Thyroid gland (tissue), 4 donors: ENCODE data around the gene ROM1. TPM values are rescaled to one million over a fixed set of nuclear protein-coding genes. Genes with fewer than 3 reads are reported as not detected.

Source experiments
- DNase-seq, 2 donors: peaks; one replicate each; pipeline ENCODE4 v3.0.0-alpha.2; 2019
- H3K27ac ChIP-seq, 3 donors: fragments of 200-600 bp; sonication (generic); 1 replicate in 2 of 3; 2 replicates in 1 of 3; pipeline ENCODE4 v1.5.1; 2016 to 2019; ENCODE audit warnings: mild to moderate bottlenecking in 1 of 3, moderate library complexity in 1 of 3
- H3K27me3 ChIP-seq: fragments of 200-600 bp; sonication (generic); one replicate; pipeline ENCODE4 v1.5.1; 2019
- H3K36me3 ChIP-seq, 2 donors: fragments of 200-600 bp; sonication (generic); one replicate each; pipeline ENCODE4 v1.5.1; 2016 to 2019
- H3K4me1 ChIP-seq, 2 donors: fragments of 200-600 bp; sonication (generic); one replicate each; pipeline ENCODE4 v1.5.1; 2017 to 2019
- H3K4me3 ChIP-seq, 3 donors: fragments of 200-600 bp; sonication (generic); replicated peaks in 1 of 3; 1 replicate in 2 of 3; 2 replicates in 1 of 3; pipeline ENCODE4 v1.5.1; 2016; ENCODE audit warnings: mild to moderate bottlenecking in 1 of 3
- H3K9me3 ChIP-seq: fragments of 200-600 bp; sonication (generic); one replicate; pipeline ENCODE4 v1.5.1; 2017
- CTCF ChIP-seq, 6 experiments: fragments of 200-600 bp in 3 of 6; fragments of 450-650 bp in 3 of 6; sonication (generic) in 3 of 6; IDR thresholded peaks; one replicate each; pipeline ENCODE4 v1.5.1; 2016 to 2019; ENCODE audit warnings: antibody characterized with exemption in 6 of 6, mild to moderate bottlenecking in 2 of 6, inconsistent platforms in 1 of 6, moderate library complexity in 1 of 6
- POLR2A ChIP-seq, 2 donors: fragments of 450-650 bp; IDR thresholded peaks; one replicate each; pipeline ENCODE4 v1.6.1; 2017; ENCODE audit warnings: antibody characterized with exemption in 2 of 2, mild to moderate bottlenecking in 2 of 2, moderate library complexity in 1 of 2
- WGBS, 2 donors: methylation state at CpG; one replicate each; pipeline ENCODE4 v1.1.5; 2017; 5-methylcytosine and 5-hydroxymethylcytosine counted together
- intact Hi-C: fragments of 100-400 bp; cut with DNase I; formaldehyde crosslinking; loops from one replicate; pipeline ENCODE4 v1.15.1; 2023
- microRNA-seq: library from miRNA; unstranded; fragments of <30 nt; microRNA quantifications from one replicate; pipeline ENCODE4, GENCODE V29; 2016
- small RNA-seq: library from RNA; depleted of rRNA; stranded (forward); fragments of <200 nt; gene quantifications from one replicate; pipeline ENCODE3, GENCODE V24; 2016
- total RNA-seq, 4 donors: library from RNA; depleted of rRNA; stranded (reverse); fragments of >200 nt; gene quantifications; one replicate each; pipeline ENCODE4 v1.2.3, GENCODE V29; 2016

Gene ROM1
- total RNA-seq, 4 donors from 2014 or later: 2.5 to 7.0 (median 5.2) TPM

DNA sequence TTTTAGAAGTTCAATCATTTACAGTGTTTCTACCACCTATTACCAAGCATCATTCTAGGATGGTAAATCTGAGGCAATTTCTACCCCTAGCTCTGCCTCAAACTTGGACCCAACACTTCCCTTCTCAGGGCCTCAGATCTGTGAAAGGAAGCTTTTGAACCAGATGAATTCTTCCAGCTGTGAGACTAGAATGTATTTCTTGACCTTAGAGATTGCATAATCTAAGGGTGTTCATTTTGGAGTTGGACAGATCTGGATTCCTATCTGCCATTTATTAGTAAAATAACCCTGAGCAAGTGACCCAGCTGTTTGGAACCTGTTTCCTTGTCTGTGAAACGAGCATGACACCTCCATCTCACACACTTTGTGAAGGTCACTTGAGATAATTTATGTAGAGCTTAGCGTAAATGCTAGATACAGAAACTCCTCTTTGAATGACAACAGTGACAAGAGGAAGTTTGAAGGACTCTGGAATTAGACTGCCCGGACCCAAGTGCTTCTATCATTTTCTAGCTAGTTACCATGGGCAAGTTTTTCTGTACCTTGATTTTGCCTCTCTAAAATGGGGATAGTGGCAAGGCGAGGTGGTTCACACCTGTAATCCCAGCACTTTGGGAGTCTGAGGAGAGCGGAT lies 43.9 kb downstream of the ROM1 start:
- intact Hi-C loops: no loop called here
- Histone ChIP-seq H3K36me3 (no peaks in the 10 kb centered on the region), H3K27me3 (no peaks in the 10 kb centered on the region), H3K4me1 (peaks cover 6% of the 10 kb centered on the region in 2 donors), H3K4me3 (no peak overlapping the region), H3K27ac (no peak overlapping the region), H3K9me3 (no peaks in the 10 kb centered on the region)
- WGBS, 2 donors: 52 to 65% methylated on average over 5 of the region's 5 CpGs
- TF ChIP-seq CTCF (IDR thresholded peaks at IDR 0.05): no peak
- no peak for TF ChIP-seq POLR2A (IDR thresholded peaks at IDR 0.05)
- DNase-seq: no peak

GRCh38 chr11:62664405-62665074 lies 51.5 kb downstream of the ROM1 start:
- no peaks in the 10 kb centered on the region for H3K27me3 ChIP-seq
- peak overlapping the region; percentile 63 to 79 (median 77) for H3K27ac ChIP-seq
- DNase-seq: peak; percentile 61 to 64
- peak overlapping the region; percentile 63 to 93 (median 82) for H3K4me3 ChIP-seq
- H3K4me1 ChIP-seq: peaks cover 10 to 16% of the 10 kb centered on the region in 2 donors
- no peaks in the 10 kb centered on the region for H3K36me3 ChIP-seq
- WGBS, 2 donors: 3 to 7% methylated on average over 14 to 27 of the region's 36 CpGs
- H3K9me3 ChIP-seq: no peaks in the 10 kb centered on the region
- intact Hi-C loops: no loop called here
- TF ChIP-seq CTCF (IDR thresholded peaks at IDR 0.05) (no peak), POLR2A (IDR thresholded peaks at IDR 0.05) (no peak)

Small RNAs within 50 kb of the gene (microRNA-seq; reads per million reads assigned to microRNA genes)
- gene MIR6747: not detected

Small RNAs within 50 kb of the gene (small RNA-seq; reads per million reads assigned to genes)
- gene AP001458.1: not detected
- gene MIR6747: not detected

Other genes with a start within 250 kb of the ROM1 start
- gene SCGB1A1, start 194.2 kb upstream of the ROM1 start, total RNA-seq: not detected
- 100 to 1,000 TPM; 227 to 400 (median 288) TPM for gene AHNAK, start 66.5 kb upstream of the ROM1 start, total RNA-seq
- gene EEF1G, start 39.4 kb upstream of the ROM1 start, total RNA-seq: 1,000 to 10,000 TPM; 1,334 to 1,814 (median 1,607) TPM
- 10 to 100 TPM; 13.7 to 20.0 (median 16.1) TPM for gene TUT1, start 21.7 kb upstream of the ROM1 start, total RNA-seq
- gene MTA2, start 11.4 kb upstream of the ROM1 start, total RNA-seq: 10 to 100 TPM; 65.3 to 76.7 (median 70.7) TPM
- gene EML3, start 482 bp upstream of the ROM1 start, total RNA-seq: 10 to 100 TPM; 28.3 to 58.0 (median 46.6) TPM
- 10 to 100 TPM; 23.0 to 33.4 (median 25.1) TPM for gene B3GAT3, start 8.7 kb downstream of the ROM1 start, total RNA-seq
- 100 to 1,000 TPM; 158 to 297 (median 201) TPM for gene GANAB, start 33.4 kb downstream of the ROM1 start, total RNA-seq
- gene INTS5, start 40.0 kb downstream of the ROM1 start, total RNA-seq: 10 to 100 TPM; 14.8 to 26.5 (median 23.5) TPM
- 10 to 100 TPM; 24.1 to 34.5 (median 29.6) TPM for gene C11orf98, start 52.0 kb downstream of the ROM1 start, total RNA-seq
- gene CSKMT, start 52.1 kb downstream of the ROM1 start, total RNA-seq: 10 to 100 TPM in 1 of 4 donors, 1 to 10 TPM in 2, under 1 TPM in 1; 0.83 to 13.5 (median 5.7) TPM
- gene UQCC3, start 58.4 kb downstream of the ROM1 start, total RNA-seq: 10 to 100 TPM in 2 of 4 donors, 1 to 10 TPM in 2; 5.7 to 10.6 (median 8.1) TPM
- 10 to 100 TPM in 2 of 4 donors, 1 to 10 TPM in 2; 5.8 to 15.5 (median 9.3) TPM for gene LBHD1, start 59.0 kb downstream of the ROM1 start, total RNA-seq
- 100 to 1,000 TPM; 120 to 184 (median 149) TPM for gene UBXN1, start 65.8 kb downstream of the ROM1 start, total RNA-seq
- gene LRRN4CL, start 76.3 kb downstream of the ROM1 start, total RNA-seq: 10 to 100 TPM in 2 of 4 donors, 1 to 10 TPM in 2; 2.5 to 18.3 (median 9.0) TPM
- gene BSCL2, start 94.2 kb downstream of the ROM1 start, total RNA-seq: 100 to 1,000 TPM in 2 of 4 donors, 10 to 100 TPM in 2; 54.9 to 153 (median 89.4) TPM
- not detected for gene GNG3, start 94.4 kb downstream of the ROM1 start, total RNA-seq
- gene HNRNPUL2, start 114.2 kb downstream of the ROM1 start, total RNA-seq: 10 to 100 TPM; 16.4 to 30.8 (median 21.5) TPM
- gene TTC9C, start 115.2 kb downstream of the ROM1 start, total RNA-seq: 10 to 100 TPM; 21.3 to 29.3 (median 25.4) TPM
- gene ZBTB3, start 140.9 kb downstream of the ROM1 start, total RNA-seq: 10 to 100 TPM; 10.1 to 17.1 (median 14.8) TPM
- 10 to 100 TPM; 32.1 to 76.5 (median 50.6) TPM for gene POLR2G, start 148.3 kb downstream of the ROM1 start, total RNA-seq
- 10 to 100 TPM; 41.2 to 55.0 (median 45.5) TPM for gene TAF6L, start 158.1 kb downstream of the ROM1 start, total RNA-seq
- 100 to 1,000 TPM in 2 of 4 donors, 10 to 100 TPM in 2; 78.6 to 126 (median 92.4) TPM for gene TMEM179B, start 174.1 kb downstream of the ROM1 start, total RNA-seq
- 10 to 100 TPM in 3 of 4 donors, 1 to 10 TPM in 1; 9.1 to 46.5 (median 29.7) TPM for gene TMEM223, start 178.7 kb downstream of the ROM1 start, total RNA-seq
- 10 to 100 TPM; 56.8 to 83.7 (median 80.9) TPM for gene NXF1, start 192.2 kb downstream of the ROM1 start, total RNA-seq
- gene STX5, start 218.8 kb downstream of the ROM1 start, total RNA-seq: 10 to 100 TPM; 26.3 to 62.8 (median 56.7) TPM
- gene TEX54, start 219.6 kb downstream of the ROM1 start, total RNA-seq: not detected
- gene WDR74, start 226.3 kb downstream of the ROM1 start, total RNA-seq: 10 to 100 TPM; 25.2 to 76.1 (median 33.6) TPM